K562 (cell line): ENCODE results near the gene PDZD2.

Experiments
- BCL6 ChIP-seq: fragments of 250-450 bp; sonication (Bioruptor Pico); IDR thresholded peaks from 2 replicates; pipeline ENCODE4 v1.4.0; 2020
- CTCF ChIP-seq, 3 experiments: IDR thresholded peaks in 2 of 3; conservative IDR thresholded peaks in 1 of 3; 2 replicates each; pipeline ENCODE4 v1.5.1; 2011 to 2012; ENCODE audit warnings: low read length in 3 of 3, mild to moderate bottlenecking in 3 of 3, control low read depth in 2 of 3, improper control_type of control experiment in 1 of 3, inconsistent platforms in 1 of 3, low read depth in 1 of 3, mixed read lengths in 1 of 3, moderate library complexity in 1 of 3; ENCODE audit not compliant: insufficient read depth in 2 of 3
- ELF1 ChIP-seq: fragments of 200-800 bp; sonication (Bioruptor generic); IDR thresholded peaks from 2 replicates; pipeline ENCODE4 v1.6.1; 2016; ENCODE audit warnings: missing genetic modification characterization, missing compliant biosample characterization
- MTA1 ChIP-seq: fragments of 450-650 bp; IDR thresholded peaks from 2 replicates; pipeline ENCODE4 v1.6.1; 2017; ENCODE audit warnings: borderline replicate concordance
- MYC ChIP-seq, 2 experiments: fragments of 250-450 bp in 1 of 2; sonication (Bioruptor Pico) in 1 of 2; IDR thresholded peaks; 2 replicates each; pipeline versions ENCODE4 v1.5.1 to v1.6.1; 2012 to 2021; ENCODE audit warnings: low read depth in 2 of 2, borderline replicate concordance in 1 of 2, improper control_type of control experiment in 1 of 2, low read length in 1 of 2, mild to moderate bottlenecking in 1 of 2, moderate library complexity in 1 of 2
- ZBTB43 ChIP-seq: sonication (generic); formaldehyde crosslinking; IDR thresholded peaks from 2 replicates; pipeline ENCODE4 v1.8.0; 2023; ENCODE audit warnings: mild to moderate bottlenecking, missing genetic modification reagents
- ZNF274 ChIP-seq: IDR thresholded peaks from 2 replicates; pipeline ENCODE4 v1.6.1; 2011; ENCODE audit warnings: low read depth, mild to moderate bottlenecking, low read length, moderate library complexity, borderline replicate concordance
- ZNF75A ChIP-seq: fragments of 450-650 bp; formaldehyde crosslinking; IDR thresholded peaks from 2 replicates; pipeline ENCODE4 v1.4.0; 2020; ENCODE audit warnings: mild to moderate bottlenecking
- TF ChIP-seq, protein P1 (sequence below), 2 experiments: IDR thresholded peaks; 2 replicates each; pipeline ENCODE4 v1.6.1; 2012; ENCODE audit warnings: improper control_type of control experiment in 2 of 2, low read depth in 2 of 2, low read length in 2 of 2, borderline replicate concordance in 1 of 2

- no peak for TF ChIP-seq CTCF (IDR thresholded peaks at IDR 0.05 in 2 of 3, conservative IDR thresholded peaks at IDR 0.05 in 1 of 3; ENCODE audit: insufficient read depth in 2 of 3, low read depth in 1 of 3, low read length in 3 of 3)
- no peak for TF ChIP-seq MTA1
- no peak for TF ChIP-seq ZNF274
- no peak for TF ChIP-seq MYC (IDR thresholded peaks at IDR 0.05; ENCODE audit: low read depth, low read length)
- no peak for TF ChIP-seq MYC (CRISPR knock-in tag; IDR thresholded peaks at IDR 0.05; ENCODE audit: borderline replicate concordance, low read depth)
- no peak for TF ChIP-seq ZNF75A (CRISPR knock-in tag)
- no peak for TF ChIP-seq ZBTB43 (CRISPR knock-in tag)
- TF ChIP-seq, protein P1, sequence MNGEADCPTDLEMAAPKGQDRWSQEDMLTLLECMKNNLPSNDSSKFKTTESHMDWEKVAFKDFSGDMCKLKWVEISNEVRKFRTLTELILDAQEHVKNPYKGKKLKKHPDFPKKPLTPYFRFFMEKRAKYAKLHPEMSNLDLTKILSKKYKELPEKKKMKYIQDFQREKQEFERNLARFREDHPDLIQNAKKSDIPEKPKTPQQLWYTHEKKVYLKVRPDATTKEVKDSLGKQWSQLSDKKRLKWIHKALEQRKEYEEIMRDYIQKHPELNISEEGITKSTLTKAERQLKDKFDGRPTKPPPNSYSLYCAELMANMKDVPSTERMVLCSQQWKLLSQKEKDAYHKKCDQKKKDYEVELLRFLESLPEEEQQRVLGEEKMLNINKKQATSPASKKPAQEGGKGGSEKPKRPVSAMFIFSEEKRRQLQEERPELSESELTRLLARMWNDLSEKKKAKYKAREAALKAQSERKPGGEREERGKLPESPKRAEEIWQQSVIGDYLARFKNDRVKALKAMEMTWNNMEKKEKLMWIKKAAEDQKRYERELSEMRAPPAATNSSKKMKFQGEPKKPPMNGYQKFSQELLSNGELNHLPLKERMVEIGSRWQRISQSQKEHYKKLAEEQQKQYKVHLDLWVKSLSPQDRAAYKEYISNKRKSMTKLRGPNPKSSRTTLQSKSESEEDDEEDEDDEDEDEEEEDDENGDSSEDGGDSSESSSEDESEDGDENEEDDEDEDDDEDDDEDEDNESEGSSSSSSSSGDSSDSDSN (IDR thresholded peaks at IDR 0.05; ENCODE audit: borderline replicate concordance in 1 of 2, low read depth in 2 of 2, low read length in 2 of 2): no peak
- TF ChIP-seq ELF1: no peak
- TF ChIP-seq BCL6: no peak
Measured at GRCh38 chr5:31962871-31963307, 324.0 kb downstream of the PDZD2 start.
